Glomerular visceral epithelial cell (primary cell): ENCODE data around the gene AJM1.

Source experiments
- DNase-seq: peaks from one replicate; pipeline ENCODE4 v3.0.0-alpha.2; 2016; ENCODE audit errors: extremely low spot score

AJM1 gene

GRCh38 chr9:136808075-136808805, 34.0 kb upstream of the AJM1 start:
- peak; percentile 49 for DNase-seq

- peak; percentile 43 for DNase-seq
Observed at GRCh38 chr9:136808806-136809158, 33.5 kb upstream of the AJM1 start.

- no peak for DNase-seq
Observed at GRCh38 chr9:136814725-136815421, 27.4 kb upstream of the AJM1 start.

- no peak for DNase-seq
Observed at GRCh38 chr9:136815422-136815782, 26.9 kb upstream of the AJM1 start.

- no peak for DNase-seq
Observed at GRCh38 chr9:136820971-136821825, 21.1 kb upstream of the AJM1 start.

GRCh38 chr9:136821826-136822544, 20.3 kb upstream of the AJM1 start:
- DNase-seq = no peak

- DNase-seq = no peak
Observed at GRCh38 chr9:136823136-136824046, 18.9 kb upstream of the AJM1 start.

GRCh38 chr9:136824496-136825225, 17.6 kb upstream of the AJM1 start:
- DNase-seq = no peak

- DNase-seq = no peak
Observed at GRCh38 chr9:136825295-136826187, 16.7 kb upstream of the AJM1 start.

- no peak for DNase-seq
Observed at GRCh38 chr9:136826188-136826541, 16.1 kb upstream of the AJM1 start.

- no peak for DNase-seq
Observed at GRCh38 chr9:136826703-136827582, 15.3 kb upstream of the AJM1 start.

- DNase-seq = no peak
Observed at GRCh38 chr9:136827794-136828473, 14.3 kb upstream of the AJM1 start.

GRCh38 chr9:136828474-136829140, 13.7 kb upstream of the AJM1 start:
- no peak for DNase-seq

- DNase-seq = no peak
Observed at GRCh38 chr9:136829412-136829811, 12.9 kb upstream of the AJM1 start.

- DNase-seq = no peak
Observed at GRCh38 chr9:136829981-136830885, 12.0 kb upstream of the AJM1 start.
